GM21390 (cell line): ENCODE data around the gene TCN1.
"Not testable (repeated sequence)": the region's sequence is repeated elsewhere in the genome, so short reads cannot be mapped to it uniquely, and the experiment has no call there.

ENCODE experiments used
- ATAC-seq: cut with Tn5 transposase; IDR thresholded peaks from one replicate; pipeline ENCODE4 v1.9.1; 2021; ENCODE audit not compliant: unreplicated experiment

Gene TCN1

DNA sequence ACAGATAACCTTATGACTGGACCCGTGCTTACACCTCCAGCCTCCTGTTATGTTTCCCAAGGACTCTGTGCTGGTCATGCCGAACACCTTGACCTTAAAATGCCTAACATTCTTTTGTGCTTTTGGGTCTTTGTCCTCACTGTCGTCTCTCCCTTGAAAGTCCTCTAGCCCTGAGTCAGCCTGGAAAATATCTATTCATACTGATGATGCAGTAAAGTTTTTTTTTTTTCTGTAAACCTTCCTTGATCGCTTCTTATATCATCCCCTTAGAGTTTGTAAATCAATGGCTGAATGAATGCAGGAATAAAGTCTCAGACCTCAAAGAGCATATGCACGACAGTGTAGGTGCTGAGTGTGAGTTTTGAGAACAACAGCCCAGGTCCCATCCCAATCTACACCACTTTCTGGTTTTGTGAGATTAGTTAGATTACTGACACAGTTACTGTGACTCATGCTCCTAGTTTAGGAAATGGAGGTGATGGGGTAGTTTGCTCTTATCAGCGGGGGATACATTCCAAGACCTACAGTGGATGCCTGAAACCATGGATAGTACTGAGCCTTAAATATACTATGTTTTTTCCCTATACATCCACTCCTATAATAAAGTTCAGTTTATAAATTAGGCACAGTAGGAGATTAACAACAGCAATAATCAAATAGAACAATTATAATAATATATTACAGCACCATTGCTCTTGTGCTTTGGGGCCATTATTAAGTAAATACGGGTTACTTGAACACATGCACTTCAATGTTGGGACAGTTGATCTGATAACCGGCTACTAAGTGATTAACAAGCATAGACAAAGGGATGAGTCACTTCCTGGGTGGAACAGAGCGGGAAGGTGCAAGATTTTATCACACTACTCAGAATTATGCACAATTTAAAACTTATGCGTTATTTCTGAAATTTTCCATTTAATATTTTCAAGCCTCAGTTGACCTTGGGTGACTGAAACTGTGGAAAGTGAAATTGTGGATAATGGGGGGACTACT is 8.6 kb downstream of the TCN1 start:
- no peak for ATAC-seq

DNA sequence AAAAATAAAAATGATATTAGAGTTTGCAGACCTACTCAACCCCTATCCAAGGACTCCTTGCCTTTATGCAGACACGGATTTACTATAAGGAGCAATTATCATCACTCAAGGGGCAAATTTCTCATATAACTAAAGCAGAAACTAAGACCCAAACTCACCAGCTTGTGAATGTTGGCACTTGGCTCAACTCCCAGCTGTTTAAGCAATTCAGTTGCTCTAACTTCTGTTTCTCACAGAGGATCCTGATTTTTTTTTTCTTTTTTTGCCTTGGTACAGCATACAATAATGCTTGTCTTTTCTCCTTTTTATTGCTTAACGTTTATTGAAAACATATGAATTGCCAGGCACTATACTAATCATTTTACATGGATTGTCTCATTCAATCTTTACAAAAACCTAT is 11.4 kb downstream of the TCN1 start:
- no peak for ATAC-seq

DNA sequence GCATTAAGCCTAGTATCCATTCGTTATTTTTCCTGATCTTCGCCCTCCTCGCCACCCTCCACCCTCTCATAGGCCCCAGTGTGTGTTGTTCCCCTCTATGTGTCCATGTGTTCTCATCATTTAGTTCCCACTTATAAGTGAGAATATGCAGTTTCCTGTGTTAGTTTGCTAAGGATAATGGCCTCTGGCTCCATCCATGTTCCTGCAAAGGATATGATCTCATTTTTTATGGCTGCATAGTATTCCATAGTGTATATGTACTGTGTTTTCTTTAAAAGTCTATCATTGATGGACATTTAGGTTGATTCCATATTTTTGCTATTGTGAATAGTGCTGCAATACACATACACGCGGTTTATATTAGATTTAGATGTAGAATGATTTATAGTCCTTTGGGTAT is 14.9 kb downstream of the TCN1 start:
- not testable (repeated sequence) for ATAC-seq

DNA sequence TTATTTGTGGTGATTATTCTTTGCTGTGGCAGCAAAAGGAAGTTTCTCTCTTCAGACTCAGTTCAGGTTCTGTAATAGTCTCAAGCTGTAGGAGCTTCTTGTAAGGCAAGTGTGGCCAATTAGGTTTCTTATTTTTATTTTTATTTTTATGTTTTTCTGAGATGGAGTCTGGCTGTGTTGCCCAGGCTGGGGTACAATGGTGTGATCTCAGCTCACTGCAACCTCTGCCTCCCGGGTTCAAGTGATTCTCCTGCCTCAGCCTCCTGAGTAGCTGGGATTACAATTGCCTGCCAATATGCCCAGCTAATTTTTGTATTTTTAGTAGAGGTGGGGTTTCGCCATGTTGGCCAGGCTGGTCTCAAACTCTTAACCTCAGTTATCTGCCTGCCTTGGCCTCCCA is 16.7 kb downstream of the TCN1 start:
- ATAC-seq = not testable (repeated sequence)

DNA sequence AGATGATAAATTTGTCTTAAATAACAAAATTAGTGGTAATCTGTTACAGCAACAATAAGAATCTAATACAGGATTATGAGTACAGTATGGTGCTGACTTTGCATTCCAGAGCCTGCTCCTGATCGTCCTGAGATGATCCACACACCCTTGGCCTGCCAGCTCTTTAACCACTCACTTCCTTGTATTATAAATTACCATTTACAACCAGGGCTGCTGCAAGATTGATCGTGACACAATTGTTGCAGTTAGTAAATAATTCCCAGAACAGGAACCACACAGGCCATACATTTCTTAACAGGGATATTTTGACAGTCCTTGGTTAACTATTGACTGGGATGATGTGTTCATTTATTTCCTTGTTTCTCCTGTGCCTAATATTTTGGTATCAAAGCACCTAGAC is 17.2 kb downstream of the TCN1 start:
- no peak for ATAC-seq

DNA sequence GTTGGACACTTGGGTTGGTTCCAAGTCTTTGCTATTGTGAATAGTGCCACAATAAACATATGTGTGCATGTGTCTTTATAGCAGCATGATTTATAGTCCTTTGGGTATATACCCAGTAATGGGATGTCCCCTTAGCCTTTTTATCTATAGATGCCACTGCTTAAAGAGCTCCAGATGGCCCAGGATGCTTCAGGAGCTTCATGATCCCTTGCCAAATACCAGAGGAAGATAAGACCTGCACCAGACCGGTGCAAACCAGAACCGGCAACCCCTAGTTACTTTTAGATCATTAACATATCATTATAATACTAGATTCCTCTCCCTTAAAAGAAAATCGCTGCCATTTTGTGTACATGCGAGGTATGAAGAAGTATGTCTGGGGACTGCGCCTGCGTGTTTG is 17.8 kb downstream of the TCN1 start:
- ATAC-seq = not testable (repeated sequence)

DNA sequence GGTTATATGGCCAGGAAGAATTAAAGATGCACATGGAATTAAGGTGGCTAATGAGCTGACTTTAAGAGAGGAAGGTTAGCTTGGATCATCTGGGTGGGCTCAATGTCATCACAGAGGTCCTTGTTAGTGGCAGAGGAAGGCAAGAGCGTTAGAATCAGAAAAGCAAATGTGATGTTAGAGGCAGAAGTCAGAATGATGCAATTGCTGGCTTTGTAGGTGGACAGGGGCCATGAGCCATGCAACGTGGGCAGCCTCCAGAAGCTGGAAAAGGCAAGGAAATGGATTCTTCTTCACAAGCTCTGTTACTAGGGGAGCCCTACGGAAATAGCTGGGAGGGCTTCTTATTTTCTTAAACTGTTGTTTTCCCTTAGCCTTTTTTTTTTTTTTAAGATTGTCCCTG is 18.7 kb downstream of the TCN1 start:
- no peak for ATAC-seq

DNA sequence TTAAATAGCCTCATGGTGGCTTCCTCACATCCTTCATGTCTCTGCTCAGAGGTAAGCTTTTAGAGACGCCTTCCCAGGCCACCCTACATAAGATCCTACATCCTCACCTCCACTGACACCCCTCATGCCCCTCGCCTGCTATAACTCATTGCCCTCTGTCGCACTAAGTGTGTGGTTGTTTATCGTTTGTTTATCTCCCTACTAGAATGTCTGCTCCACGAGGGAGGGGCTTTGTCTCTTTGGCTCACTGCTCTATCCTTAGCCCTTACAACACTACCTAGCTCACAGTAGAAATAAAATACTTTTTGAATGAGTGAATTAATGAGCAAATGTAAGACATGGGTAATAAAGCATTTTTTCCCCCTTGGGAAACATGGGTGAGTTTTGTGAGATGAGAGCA is 19.7 kb downstream of the TCN1 start:
- no peak for ATAC-seq

DNA sequence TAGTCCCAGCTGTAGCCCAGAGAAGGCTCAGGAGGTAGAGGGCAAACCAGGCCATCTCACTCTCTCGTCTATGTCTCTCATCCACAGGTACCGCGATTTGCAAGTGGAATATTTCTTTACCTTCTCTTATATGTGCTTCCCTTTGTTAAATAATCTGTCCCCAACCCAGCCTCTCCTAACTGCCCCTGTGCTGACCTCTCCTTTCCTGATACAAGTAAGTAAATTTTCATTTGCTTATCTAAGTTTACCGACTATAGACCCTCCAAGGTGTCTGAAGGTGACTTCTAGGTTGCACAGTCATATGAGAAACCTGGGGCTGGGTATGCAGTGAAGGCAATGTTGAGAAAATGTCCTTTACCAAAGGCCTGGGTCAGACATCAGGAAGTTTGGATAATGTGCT is 20.9 kb downstream of the TCN1 start, which contains the start of gene CBLIF:
CBLIF (minus strand) TSS at position 101 of the 400 bp plus-strand sequence; CDS start at position 55, 46 bp downstream.
- ATAC-seq = no peak

DNA sequence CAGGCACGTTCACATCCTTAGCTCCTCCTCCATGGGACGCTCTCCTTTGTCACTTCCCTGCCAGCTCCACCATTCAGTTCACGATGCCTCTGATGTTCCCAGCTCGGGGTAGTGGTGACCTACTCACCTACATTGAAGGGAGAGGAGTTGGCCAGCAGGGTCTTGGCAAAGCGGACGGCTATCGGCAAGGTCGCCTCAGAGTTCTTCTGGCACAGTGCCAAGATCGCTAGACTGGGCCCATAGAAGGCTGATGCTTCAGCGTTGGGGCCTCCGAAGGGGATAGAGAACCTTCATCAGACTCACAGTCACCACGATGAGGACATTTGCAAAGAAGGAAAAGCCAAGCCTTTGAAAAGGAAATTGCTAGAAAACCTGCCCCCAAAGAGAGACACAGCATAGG is 24.0 kb downstream of the TCN1 start:
- ATAC-seq = no peak

DNA sequence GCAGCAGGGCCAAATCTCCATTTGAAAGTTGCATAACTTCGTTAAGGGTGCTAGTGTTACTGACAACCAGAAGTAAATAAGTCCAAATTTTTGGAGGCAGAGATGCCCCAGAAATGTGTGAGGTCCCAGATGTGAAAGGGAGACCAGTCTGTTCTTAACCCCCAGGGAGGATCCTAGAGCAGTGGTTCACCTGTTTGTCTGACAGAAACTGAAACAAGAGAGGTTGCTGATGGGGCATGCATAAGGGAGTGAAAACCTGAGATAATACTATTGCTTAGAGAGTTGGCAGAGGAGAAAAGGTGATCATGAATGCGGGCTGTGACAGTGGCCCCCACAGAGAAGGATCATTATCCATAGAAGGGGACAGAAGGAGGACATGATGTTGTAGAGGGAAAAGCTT is 24.8 kb downstream of the TCN1 start:
- ATAC-seq = peak; percentile 53

DNA sequence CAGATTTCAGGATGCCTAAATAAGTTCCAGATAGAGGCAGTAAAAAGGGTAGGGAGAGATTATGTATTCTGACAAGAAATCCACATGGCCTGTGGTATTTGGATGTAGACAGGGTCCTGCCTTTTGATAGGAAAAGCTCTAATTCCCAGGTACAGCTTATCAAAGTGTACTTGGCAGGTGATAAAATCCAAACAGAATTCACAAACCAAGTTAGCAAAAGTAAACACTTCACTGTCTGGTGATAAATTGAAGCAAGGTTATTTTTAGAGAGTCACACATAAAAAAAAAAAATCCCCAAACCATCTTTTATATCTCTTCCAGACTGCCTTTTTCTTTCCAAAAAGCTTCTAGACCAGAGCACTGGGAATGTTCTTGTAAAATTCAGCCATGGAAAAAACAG is 26.7 kb downstream of the TCN1 start:
- ATAC-seq = no peak

DNA sequence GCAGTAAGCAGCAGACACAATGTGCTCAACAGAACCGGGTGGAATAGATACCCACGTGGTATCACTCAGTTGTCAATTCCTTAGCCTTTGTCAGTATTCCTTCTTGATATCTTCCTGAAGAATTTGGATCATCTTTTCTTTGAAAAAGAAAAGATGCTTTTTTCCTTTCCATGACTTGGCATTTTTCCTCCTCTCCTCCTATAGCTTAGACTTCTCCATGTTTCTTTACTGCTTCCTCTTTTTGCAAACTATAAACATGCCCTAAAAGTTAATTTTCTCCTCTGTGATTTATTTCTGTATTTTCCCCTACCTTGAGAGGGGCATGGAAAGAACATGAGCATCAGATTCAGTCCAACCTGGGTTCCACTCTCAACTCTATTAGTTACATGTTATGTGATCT is 32.7 kb downstream of the TCN1 start:
- no peak for ATAC-seq

DNA sequence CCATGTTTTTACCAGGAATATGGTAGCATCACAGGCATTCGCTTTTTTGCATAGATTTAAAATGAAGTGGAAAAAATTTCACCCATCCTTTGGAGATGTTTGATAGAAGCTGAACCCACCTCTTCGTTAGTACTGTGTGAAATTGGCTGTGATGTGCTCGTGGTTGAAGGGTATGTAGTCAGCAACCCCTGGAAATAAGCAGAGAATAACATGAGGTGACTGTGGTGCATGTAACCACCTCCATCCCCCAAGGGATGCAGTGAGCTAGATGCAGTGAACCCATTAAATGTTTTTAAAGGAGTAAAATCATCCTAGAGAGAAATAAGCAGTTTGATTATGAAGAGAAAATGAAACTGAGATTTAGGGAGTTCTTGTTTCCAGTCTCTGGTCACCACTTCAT is 36.9 kb downstream of the TCN1 start:
- ATAC-seq = no peak

DNA sequence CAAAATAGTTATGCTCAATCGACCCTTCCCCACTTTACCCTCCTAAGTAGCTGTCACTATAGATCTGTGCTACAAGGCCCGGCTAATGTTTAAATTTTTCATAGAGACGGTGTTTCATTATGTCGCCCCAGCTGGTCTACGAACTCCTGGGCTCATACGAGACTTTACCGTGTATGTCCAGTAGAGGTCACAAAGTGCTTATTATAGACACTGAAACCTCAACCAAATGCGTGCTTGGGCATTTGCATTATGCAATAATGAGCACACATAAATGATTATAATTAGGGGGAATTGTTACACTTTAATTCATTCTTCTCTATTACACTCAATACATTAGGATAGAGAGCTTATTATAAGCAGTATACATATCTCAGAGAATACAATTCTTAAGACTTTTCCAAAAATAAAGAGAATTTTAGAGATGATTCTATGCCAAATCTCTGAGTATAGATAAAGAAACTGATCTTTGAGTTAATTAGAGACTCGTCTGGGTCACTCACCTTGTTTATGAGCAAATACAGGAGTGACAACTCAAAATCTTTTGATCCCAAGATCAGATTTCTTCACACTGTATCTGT is 43.2 kb downstream of the TCN1 start:
- peak; percentile 84 for ATAC-seq

DNA sequence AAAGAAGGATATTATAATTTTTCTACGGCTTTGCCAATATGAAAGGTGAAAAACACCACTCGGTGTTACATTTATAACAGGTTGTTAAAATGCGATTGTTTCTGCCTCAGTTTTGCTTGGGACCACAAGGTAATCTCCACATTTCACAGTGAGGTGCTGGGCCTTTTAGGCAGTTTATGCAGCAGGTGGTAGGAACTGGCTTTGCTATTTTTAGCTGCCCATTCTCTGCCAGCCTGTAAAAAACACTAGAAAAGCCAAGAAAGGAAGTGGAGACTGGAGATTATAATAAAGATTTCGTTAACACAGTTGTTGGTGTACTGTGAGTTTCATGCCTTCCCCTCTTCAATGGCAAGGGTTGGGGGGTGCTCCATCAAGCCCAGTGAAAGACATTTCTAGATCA is 47.7 kb downstream of the TCN1 start:
- ATAC-seq = no peak

DNA sequence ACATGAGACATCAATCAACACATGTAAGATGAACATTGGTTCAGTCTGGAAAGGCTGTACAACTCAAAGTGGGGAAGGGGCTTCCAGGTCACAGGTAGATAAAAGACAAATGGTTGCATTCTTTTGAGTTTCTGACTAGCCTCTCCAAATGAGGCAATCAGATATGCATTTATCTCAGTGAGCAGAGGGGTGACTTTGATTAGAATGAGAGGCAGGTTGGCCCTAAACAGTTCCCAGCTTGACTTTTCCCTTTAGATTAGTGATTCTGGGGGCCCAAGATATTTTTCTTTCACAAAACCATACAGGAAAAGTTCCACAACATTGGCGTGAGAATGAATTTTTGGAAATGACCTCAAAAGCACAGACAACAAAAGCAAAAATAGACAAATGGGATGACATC is 49.9 kb downstream of the TCN1 start:
- ATAC-seq = not testable (repeated sequence)

DNA sequence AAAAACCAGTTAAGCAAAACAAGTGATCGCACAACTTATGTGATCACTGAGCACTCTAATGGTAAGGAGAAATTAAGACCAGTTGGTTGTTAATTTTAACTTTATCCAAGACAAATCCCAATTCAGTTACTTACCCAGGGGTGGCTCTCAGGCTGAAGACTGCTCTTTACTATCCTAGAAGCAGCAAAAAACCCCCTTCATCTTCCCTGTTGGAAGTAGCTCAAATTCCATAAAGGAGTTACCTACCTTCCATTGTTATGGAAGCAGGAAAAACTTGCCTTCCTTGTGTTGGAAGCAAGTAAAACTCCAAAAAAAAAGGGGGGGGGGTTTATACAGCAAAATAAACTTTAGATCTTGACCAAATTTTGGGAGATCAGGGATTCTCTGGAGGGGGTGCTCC is 50.5 kb downstream of the TCN1 start:
- ATAC-seq = no peak

DNA sequence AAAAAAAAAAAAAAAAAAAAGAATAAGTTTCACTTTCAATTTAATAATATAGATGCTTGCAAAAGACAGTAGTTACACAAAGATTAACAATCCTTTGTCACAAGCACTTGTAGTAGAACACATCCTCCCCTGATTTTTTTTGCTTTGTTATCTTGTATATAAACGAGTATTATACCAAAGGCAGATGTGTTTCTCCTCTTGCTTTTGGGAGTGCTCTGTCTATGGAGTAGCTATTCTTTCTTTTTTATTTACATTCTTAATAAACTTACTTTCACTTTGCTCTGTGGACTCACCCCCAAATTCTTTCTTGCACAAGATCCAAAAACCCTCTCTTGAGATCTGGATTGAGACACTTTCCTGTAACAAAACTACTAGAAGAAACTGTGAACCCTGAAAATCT is 52.3 kb downstream of the TCN1 start:
- ATAC-seq = no peak

DNA sequence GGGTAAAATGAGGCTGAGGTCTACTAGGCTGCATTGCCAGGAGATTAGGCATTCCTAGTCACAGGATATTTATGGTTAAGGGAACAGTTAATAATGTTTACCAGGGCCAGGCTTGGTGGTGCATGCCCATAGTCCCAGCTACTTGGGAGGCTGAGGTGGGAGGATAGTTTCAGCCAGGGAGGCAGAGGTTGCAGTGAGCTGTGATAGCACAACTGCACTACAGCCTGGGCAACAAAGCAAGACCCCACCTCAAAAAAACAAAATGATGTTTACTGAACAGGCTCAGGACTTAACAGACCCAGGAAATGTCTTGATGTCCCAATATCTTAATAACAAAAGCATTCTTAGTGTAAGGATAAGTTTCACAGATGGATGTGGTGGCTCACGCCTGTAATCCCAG is 52.9 kb downstream of the TCN1 start:
- ATAC-seq = no peak

DNA sequence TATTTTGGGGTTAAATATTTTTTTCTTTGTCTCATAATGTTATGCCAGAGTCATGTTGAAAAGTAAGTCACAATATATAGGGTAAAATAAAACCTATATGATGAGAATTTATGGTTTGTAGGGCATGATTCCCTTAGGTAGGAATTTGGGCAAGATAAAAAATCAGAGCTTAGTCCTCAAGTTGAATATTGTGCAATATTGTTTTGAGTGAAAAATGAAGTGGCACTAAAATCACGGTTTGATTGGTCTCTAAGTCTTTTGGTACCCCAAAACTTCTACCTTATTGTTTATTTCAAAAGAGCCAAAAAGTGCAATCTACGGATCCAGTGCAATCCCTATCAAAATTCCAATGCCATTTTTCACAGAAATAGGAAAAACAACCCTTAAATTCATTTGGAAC is 54.1 kb downstream of the TCN1 start:
- no peak for ATAC-seq

DNA sequence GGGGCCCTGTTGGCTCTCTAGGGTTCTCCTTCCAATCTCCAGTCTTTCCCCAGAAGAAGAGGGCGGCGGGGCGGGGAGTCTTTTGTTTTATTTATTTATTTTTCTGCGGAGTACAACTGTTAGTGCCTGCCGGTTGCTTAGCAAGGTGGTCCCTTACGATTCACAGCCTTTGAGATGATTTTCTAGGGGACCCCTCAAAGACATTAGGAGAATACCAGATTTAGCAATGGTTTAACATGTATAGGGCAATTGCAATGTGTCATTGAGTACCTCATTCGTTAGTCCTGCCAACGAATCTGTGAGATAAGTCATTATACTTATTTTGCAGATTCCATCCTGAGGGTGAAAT is 55.4 kb downstream of the TCN1 start:
- ATAC-seq = peak; percentile 3
